HEK293 (cell line): ENCODE results near the gene TALDO1.
A peak's percentile ranks its signal among the peaks of the same experiment; 100 is the strongest.

Experiments
- ATF2 ChIP-seq: fragments of 450-650 bp; formaldehyde crosslinking; IDR thresholded peaks from 2 replicates; pipeline ENCODE4 v1.5.1; 2016; ENCODE audit warnings: missing biosample characterization, missing genetic modification characterization, low read depth
- GLI4 ChIP-seq: fragments of 450-650 bp; formaldehyde crosslinking; IDR thresholded peaks from 2 replicates; pipeline ENCODE4 v1.5.1; 2016; ENCODE audit warnings: missing biosample characterization, missing genetic modification characterization
- GLIS1 ChIP-seq: fragments of 450-650 bp; formaldehyde crosslinking; IDR thresholded peaks from 2 replicates; pipeline ENCODE4 v1.5.1; 2016; ENCODE audit warnings: missing biosample characterization, missing genetic modification characterization
- KLF16 ChIP-seq: fragments of 450-650 bp; formaldehyde crosslinking; IDR thresholded peaks from 2 replicates; pipeline ENCODE4 v1.5.1; 2017; ENCODE audit warnings: missing biosample characterization, missing genetic modification characterization
- KLF7 ChIP-seq: fragments of 450-650 bp; formaldehyde crosslinking; IDR thresholded peaks from 2 replicates; pipeline ENCODE4 v1.5.1; 2016; ENCODE audit warnings: missing biosample characterization, missing genetic modification characterization, borderline replicate concordance
- MZF1 ChIP-seq: fragments of 450-650 bp; formaldehyde crosslinking; IDR thresholded peaks from 2 replicates; pipeline ENCODE4 v1.5.1; 2017; ENCODE audit warnings: missing biosample characterization, missing genetic modification characterization, borderline replicate concordance
- PATZ1 ChIP-seq: fragments of 450-650 bp; formaldehyde crosslinking; IDR thresholded peaks from 2 replicates; pipeline ENCODE4 v1.5.1; 2016; ENCODE audit warnings: missing biosample characterization, missing genetic modification characterization
- SP3 ChIP-seq: fragments of 450-650 bp; formaldehyde crosslinking; IDR thresholded peaks from 2 replicates; pipeline ENCODE4 v1.5.1; 2016; ENCODE audit warnings: missing biosample characterization, missing genetic modification characterization
- ZBTB10 ChIP-seq: fragments of 450-650 bp; formaldehyde crosslinking; IDR thresholded peaks from 2 replicates; pipeline ENCODE4 v1.5.1; 2016; ENCODE audit warnings: missing biosample characterization, missing genetic modification characterization
- ZFHX2 ChIP-seq: fragments of 450-650 bp; formaldehyde crosslinking; conservative IDR thresholded peaks from 2 replicates; pipeline ENCODE4 v1.5.1; 2016; ENCODE audit warnings: missing biosample characterization, missing genetic modification characterization
- ZNF112 ChIP-seq: fragments of 450-650 bp; formaldehyde crosslinking; IDR thresholded peaks from 2 replicates; pipeline ENCODE4 v1.5.0; 2017; ENCODE audit warnings: missing biosample characterization, missing genetic modification characterization
- ZNF2 ChIP-seq: fragments of 450-650 bp; formaldehyde crosslinking; IDR thresholded peaks from 2 replicates; pipeline ENCODE4 v1.5.1; 2016; ENCODE audit warnings: missing biosample characterization, missing genetic modification characterization
- ZNF211 ChIP-seq: fragments of 450-650 bp; formaldehyde crosslinking; IDR thresholded peaks from 2 replicates; pipeline ENCODE4 v1.5.1; 2016; ENCODE audit warnings: low read depth, missing biosample characterization, missing genetic modification characterization
- ZNF239 ChIP-seq: fragments of 450-650 bp; formaldehyde crosslinking; IDR thresholded peaks from 2 replicates; pipeline ENCODE4 v1.5.1; 2016; ENCODE audit warnings: missing biosample characterization, missing genetic modification characterization
- ZNF248 ChIP-seq: fragments of 450-650 bp; formaldehyde crosslinking; IDR thresholded peaks from 2 replicates; pipeline ENCODE4 v1.5.1; 2017; ENCODE audit warnings: missing biosample characterization, missing genetic modification characterization
- ZNF26 ChIP-seq: fragments of 450-650 bp; formaldehyde crosslinking; IDR thresholded peaks from 2 replicates; pipeline ENCODE4 v1.5.1; 2016; ENCODE audit warnings: missing biosample characterization, missing genetic modification characterization
- ZNF311 ChIP-seq: fragments of 450-650 bp; formaldehyde crosslinking; IDR thresholded peaks from 2 replicates; pipeline ENCODE4 v1.5.1; 2017; ENCODE audit warnings: missing biosample characterization, missing genetic modification characterization, borderline replicate concordance
- ZNF324 ChIP-seq: fragments of 450-650 bp; formaldehyde crosslinking; IDR thresholded peaks from 2 replicates; pipeline ENCODE4 v1.5.1; 2016; ENCODE audit warnings: missing biosample characterization, missing genetic modification characterization
- ZNF354C ChIP-seq: fragments of 450-650 bp; formaldehyde crosslinking; IDR thresholded peaks from 2 replicates; pipeline ENCODE4 v1.5.1; 2016; ENCODE audit warnings: missing biosample characterization, missing genetic modification characterization, low read depth, borderline replicate concordance
- ZNF391 ChIP-seq: fragments of 450-650 bp; formaldehyde crosslinking; IDR thresholded peaks from 2 replicates; pipeline ENCODE4 v1.5.1; 2016; ENCODE audit warnings: low read depth, missing biosample characterization, missing genetic modification characterization, borderline replicate concordance
- ZNF398 ChIP-seq: fragments of 450-650 bp; formaldehyde crosslinking; IDR thresholded peaks from 2 replicates; pipeline ENCODE4 v1.5.1; 2017; ENCODE audit warnings: missing biosample characterization, missing genetic modification characterization
- ZNF426 ChIP-seq: fragments of 450-650 bp; formaldehyde crosslinking; IDR thresholded peaks from 2 replicates; pipeline ENCODE4 v1.5.1; 2017; ENCODE audit warnings: missing biosample characterization, missing genetic modification characterization, mild to moderate bottlenecking, inconsistent platforms, moderate library complexity
- ZNF600 ChIP-seq: fragments of 450-650 bp; formaldehyde crosslinking; IDR thresholded peaks from 2 replicates; pipeline ENCODE4 v1.5.1; 2016; ENCODE audit warnings: missing biosample characterization, missing genetic modification characterization
- ZNF670 ChIP-seq: fragments of 450-650 bp; formaldehyde crosslinking; IDR thresholded peaks from 2 replicates; pipeline ENCODE4 v1.5.1; 2016; ENCODE audit warnings: missing biosample characterization, missing genetic modification characterization, low read depth
- ZNF76 ChIP-seq: fragments of 450-650 bp; formaldehyde crosslinking; IDR thresholded peaks from 2 replicates; pipeline ENCODE4; 2016; ENCODE audit warnings: low read depth, missing biosample characterization, missing genetic modification characterization, borderline replicate concordance
- ZNF785 ChIP-seq: fragments of 450-650 bp; formaldehyde crosslinking; IDR thresholded peaks from 2 replicates; pipeline ENCODE4 v1.5.1; 2016; ENCODE audit warnings: missing biosample characterization, missing genetic modification characterization
- ZSCAN18 ChIP-seq: fragments of 450-650 bp; formaldehyde crosslinking; IDR thresholded peaks from 2 replicates; pipeline ENCODE4 v1.5.1; 2016; ENCODE audit warnings: missing biosample characterization, missing genetic modification characterization

The TALDO1 gene

GRCh38 chr11:809287-810039 is 62.2 kb downstream of the TALDO1 start, which contains the start of gene RPLP2 (continued):
- no peak for TF ChIP-seq ZNF26 (tag by site-specific recombination)
- TF ChIP-seq GLIS1 (tag by site-specific recombination), result peak; percentile 23; the same call in 1 of the 2 replicates
- no peak for TF ChIP-seq GLI4 (tag by site-specific recombination)
- TF ChIP-seq ZNF112 (tag by site-specific recombination), result no peak
- TF ChIP-seq ATF2 (tag by site-specific recombination), result peak; percentile 97
- no peak for TF ChIP-seq ZNF398 (tag by site-specific recombination)
- TF ChIP-seq ZNF211 (tag by site-specific recombination), result no peak
- TF ChIP-seq ZNF311, result no peak
- TF ChIP-seq ZNF785 (tag by site-specific recombination), result no peak
- no peak for TF ChIP-seq ZNF354C (tag by site-specific recombination)
- no peak for TF ChIP-seq ZNF239 (tag by site-specific recombination)
- TF ChIP-seq ZNF426 (tag by site-specific recombination), result no peak
- peak; percentile 92 for TF ChIP-seq SP3
- peak; percentile 75 for TF ChIP-seq KLF16 (tag by site-specific recombination)
- TF ChIP-seq ZNF670 (tag by site-specific recombination), result no peak
- TF ChIP-seq ZBTB10 (tag by site-specific recombination), result peak; percentile 71; the same call in 1 of the 2 replicates
- no peak for TF ChIP-seq ZNF248 (tag by site-specific recombination)
- peak; percentile 96; the same call in 1 of the 2 replicates for TF ChIP-seq KLF7 (tag by site-specific recombination)
- peak; percentile 95 for TF ChIP-seq PATZ1
- no peak for TF ChIP-seq ZNF2
- TF ChIP-seq ZFHX2 (tag by site-specific recombination), result peak; percentile 79
- no peak for TF ChIP-seq ZNF391 (tag by site-specific recombination)
- TF ChIP-seq ZSCAN18, result no peak
- TF ChIP-seq ZNF324 (tag by site-specific recombination), result peak; percentile 85; the same call in 1 of the 2 replicates
- no peak for TF ChIP-seq MZF1 (tag by site-specific recombination)
- peak; percentile 99 for TF ChIP-seq ZNF76 (tag by site-specific recombination)
- no peak for TF ChIP-seq ZNF600 (tag by site-specific recombination)
